GM19025 (cell line): ENCODE measurements around the gene GLP1R.
A peak's percentile ranks its signal among the peaks of the same experiment; 100 is the strongest.

ENCODE experiments used
- ATAC-seq: cut with Tn5 transposase; IDR thresholded peaks from one replicate; pipeline ENCODE4 v1.9.1; 2021; ENCODE audit warnings: mild to moderate bottlenecking, low read depth, moderate library complexity; ENCODE audit not compliant: unreplicated experiment

GLP1R gene

DNA sequence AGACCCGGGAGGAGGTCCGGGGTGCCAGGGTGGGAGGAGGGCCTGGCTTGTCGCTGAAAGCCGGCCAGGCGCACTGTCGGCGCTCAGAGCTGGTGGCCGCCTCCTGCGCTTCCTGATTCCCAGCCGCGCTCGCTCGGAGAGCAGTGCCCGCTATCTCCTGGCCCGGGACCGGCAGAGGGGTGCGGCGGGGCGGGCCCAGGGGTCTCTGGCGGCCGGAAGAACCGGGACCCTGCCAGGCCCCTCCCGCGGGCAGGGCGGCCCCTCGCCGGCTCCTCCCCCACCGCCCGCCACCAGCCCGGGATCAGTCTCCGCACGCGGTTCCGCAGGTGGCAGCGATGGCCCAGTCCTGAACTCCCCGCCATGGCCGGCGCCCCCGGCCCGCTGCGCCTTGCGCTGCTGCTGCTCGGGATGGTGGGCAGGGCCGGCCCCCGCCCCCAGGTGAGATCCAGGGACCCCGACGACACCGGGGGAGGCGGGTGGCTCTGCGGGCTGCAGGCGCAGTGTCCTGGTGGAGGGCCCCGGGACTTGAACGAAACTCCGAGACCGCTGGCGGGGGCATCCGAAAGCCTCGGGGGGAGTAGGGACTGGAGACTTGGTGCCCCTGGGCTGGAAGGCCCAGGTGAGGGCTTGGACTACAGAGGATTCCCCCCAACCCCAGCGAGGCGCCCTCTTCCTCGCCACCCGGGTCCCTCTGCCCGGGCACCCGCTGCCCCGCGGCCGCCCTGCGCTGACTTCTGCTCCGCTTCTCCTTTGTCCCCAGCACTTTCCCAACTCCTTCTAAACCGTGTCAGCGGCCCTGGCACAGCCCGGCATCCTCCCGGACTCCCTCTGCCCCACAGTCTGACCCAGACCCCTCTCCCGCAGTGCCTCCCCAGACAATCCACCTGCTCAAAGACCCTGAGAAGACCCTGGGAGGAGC, at the start of gene GLP1R:
GLP1R (plus strand) TSS at position 301 of the 919 bp plus-strand sequence; CDS start at position 361, 60 bp downstream.
- no peak for ATAC-seq

DNA sequence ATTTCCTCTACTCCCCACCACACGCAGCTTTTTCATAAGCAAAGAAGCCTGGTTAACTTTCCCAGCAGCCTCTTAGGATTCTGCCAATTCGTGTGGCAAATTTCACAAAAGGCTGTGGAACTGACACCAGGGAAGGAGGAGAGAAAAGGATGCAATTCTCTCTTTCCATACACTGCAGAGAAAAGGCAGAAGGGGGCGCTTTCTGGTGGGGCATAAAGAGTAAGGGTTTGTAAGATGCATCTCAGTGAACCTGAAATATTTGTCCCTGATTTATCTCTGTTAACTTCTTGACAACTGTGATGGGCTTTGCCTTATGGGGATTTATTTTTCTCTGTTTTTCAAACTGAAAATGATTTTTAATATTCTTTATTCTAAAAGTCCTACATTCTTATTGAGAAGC, 45.5 kb upstream of the GLP1R start:
- no peak for ATAC-seq

DNA sequence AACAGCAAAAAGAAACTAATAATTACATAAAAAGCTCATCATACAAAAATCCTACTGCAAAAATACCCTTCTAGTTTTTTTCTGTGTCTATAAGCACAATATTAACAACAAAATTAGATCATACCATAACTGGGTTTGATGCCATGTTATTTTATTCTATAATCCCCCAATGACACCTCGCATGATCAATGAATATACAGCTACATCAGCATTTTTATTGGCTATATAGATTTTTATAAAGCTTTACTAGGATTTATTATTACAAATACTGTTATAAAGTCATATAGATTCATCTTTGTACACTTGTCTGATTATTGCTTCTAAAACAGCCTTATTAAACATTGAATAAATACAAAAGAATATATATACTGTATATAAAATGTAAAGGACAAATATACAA, 45.1 kb upstream of the GLP1R start:
- no peak for ATAC-seq

DNA sequence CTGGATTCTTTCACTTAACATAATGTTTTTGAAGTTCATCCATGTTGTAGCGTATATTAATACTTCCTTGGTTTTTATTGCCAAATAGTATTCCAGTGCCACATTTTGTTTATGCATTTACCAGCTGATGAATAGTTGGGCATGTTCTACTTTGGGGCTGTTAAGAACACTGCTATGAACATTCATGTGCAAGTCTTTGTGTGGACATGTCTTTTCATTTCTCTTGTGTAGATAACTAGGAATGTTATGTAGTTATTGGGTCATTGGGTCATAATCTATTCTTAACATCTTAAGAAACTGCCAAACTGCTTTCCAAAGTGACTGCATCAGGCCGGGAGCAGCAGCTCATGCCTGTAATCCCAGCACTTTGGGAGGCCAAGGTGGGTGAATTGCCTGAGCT, 43.8 kb upstream of the GLP1R start:
- no peak for ATAC-seq

DNA sequence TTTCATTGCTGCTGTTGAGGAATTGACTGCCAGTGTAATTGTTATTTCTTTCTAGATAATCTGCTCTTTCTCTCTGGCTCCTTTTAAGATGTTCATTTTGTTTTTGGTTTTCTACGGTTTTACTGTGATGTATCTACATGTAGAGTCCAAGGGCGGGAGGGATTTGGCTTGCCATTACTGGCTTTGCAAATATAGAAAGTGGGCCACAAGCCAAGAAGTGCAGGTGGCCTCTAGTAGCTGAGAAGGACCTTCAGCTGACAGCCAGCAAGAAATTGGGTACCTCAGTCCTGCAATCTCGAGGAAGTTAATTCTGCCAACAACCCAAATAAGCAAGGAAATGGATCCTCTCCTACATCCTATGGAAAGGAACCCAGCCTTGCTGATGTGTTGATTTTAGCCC, 42.8 kb upstream of the GLP1R start:
- ATAC-seq = no peak

DNA sequence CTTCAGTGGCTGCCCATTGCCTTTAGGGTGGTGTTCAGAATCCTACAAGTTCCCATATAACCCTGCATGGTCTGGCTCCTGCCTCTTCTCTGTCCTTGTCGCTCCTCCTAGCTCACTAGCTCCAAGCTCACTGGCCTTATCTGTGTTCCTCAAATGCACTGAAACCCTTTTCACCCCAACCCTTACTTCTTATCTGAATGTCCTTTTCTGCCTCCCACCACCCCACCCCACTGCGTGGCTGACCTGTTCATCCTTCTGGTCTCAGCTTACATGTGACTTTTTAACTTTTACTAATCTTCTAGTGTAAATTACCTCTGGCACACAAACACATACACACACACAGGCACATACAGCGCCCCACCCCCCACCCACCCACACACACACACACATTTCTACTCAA, 41.0 kb upstream of the GLP1R start:
- no peak for ATAC-seq

DNA sequence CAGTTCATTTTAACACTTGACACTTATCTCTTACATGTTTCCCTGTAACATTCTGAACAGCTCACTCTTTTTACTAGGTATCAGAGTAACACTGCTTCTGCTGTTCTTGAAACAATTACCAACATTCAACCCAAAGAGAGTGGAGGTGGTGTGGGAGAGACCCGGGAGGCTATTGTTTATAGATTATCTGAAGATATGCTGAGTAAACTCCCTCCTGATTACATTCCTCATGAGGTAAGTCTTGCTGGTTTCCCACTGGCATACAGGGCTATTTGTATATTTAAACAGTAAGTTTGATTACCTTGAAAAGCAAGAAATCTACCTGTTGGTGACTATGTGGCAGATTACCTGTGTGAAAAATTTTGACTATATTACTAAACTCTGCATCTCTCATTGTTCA, 39.8 kb upstream of the GLP1R start:
- ATAC-seq = no peak

DNA sequence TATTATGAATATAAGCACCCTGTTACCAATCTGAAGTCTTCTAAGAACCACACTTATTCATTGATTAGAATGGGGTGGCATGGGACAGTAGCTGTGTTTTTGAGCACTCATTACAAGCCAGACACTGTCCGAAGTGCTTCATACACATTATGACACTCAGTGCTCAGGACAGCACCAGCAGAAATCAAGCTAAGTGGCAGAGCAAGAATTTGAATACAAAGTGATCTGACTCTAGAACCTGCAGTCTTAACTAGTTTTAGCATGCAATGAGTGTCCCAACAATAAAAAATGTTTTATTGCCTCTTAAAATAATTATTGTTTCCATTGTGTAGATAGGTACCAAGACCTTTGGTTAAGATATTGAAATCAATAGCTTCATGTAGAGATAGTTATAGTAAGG, 39.1 kb upstream of the GLP1R start:
- no peak for ATAC-seq

DNA sequence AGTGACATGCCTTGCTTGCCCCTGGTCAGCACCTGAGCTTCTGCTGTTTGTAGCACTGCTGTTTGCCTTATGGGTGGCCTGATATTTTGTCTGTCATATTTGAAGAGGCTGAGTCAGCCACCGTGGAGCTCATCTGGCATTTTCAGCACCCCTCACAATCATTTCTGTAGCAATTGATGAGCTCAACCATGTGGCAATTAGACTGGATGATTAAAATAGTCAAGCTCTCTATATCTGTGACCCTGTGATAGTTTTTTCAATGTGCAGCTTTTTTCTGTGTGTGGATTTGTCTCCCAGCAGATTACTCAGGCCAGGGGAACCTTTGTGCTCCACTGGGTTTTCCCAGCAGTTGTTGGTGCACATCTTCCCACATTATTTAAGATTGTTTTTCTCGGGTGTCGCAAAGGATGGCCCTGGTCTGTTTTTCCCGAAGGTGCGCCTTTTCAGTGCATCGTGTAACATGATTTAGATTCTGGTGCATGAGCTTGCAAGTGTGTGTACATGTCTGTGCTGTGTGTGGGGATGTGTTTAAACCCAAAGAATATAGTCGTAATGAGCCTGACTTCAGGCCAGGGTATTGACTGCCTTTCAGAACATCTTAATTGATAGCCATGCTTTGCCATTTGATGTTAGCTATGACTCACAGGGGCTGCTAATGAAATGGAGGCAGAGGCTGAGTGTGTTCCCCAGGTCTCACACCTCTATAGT, 31.6 kb upstream of the GLP1R start:
- ATAC-seq = no peak

DNA sequence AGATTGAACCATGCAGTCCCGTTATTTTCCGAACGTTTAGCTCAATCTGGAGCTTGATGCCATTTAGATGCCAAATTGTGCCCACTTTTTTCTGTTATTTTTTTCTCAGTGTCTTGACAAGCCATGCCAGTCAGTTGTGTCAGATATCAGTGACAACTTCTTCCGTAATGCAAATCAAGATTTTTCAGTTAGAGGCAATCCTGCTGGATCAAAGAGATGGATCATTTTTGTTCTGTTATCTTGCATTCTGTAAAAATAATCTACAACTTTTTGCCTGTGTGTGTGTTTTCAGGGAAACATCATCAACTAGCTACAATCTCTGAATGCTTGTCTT, 31.1 kb upstream of the GLP1R start:
- ATAC-seq = no peak

DNA sequence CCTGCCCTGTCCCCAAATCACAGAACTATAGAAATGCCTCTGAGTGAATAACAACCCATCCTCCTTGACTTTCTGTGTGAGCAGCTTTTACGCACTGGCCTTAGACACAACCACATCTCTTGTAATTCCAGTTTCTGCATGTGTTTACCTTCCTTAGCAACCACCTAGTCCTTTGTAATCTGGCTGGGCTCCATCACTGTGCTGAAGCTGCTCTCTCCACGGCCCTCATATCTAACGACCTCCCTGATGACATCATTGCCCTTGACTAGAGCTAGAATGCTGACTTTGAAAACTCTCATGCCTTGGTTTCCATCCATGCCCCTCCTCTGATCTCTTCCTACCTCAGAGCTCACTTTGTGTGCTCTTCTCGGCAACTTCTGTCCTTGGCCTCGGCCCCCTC, 30.5 kb upstream of the GLP1R start:
- ATAC-seq = no peak

DNA sequence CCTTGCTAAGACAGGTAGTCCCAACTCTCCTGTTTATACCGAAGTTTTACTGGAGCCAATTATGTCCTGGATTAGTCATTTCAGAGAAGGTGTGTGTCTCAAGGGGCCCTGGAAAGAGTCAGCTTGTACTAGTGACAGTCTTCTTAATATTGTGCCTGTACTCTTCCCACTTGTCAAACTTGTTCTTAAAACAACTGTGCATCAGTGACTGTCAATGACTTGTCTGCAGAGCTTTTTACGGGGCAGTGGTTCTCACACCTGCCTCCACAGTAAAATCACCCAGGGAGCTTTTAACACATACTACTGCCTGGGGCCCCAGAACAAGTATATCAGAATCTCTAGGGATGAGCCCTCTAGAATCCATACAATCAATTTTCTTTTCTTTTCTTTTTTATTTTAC, 28.4 kb upstream of the GLP1R start:
- ATAC-seq = no peak

DNA sequence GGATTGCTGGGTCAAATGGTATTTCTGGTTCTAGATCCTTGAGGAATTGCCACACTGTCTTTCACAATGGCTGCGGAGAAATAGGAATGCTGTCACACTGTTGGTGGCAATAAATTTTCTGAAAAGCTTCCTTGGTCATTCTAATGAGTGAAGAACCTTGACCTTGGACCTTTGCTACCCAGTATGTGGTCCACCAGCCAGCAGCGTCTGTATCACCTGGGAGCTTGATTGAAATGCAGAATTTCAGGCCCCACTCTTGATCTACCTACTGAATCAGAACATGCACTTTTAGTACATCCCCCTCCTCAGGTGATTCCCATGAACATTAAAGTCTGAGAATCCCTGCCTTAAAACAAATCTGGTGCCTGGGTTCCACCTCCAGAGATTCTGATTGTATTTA, 27.5 kb upstream of the GLP1R start:
- ATAC-seq = no peak

DNA sequence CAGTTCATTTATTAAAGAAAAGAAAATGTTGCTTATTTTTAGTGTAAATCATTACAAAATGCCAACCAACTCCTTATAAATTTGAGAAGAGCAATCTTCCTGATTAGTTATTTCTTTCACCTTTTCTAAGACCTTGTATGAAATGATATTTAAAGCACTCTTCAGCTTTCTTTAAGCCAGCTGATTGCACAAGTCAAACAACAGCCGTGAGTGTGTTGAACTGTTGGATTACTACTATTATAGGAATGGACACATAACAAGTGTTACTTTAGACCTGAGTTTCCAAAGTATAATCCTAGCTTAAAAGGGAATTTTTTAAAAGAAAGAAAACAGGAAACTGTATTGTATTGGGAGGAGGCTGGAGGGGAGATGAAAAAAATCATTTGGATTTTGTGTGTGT, 26.8 kb upstream of the GLP1R start:
- no peak for ATAC-seq

DNA sequence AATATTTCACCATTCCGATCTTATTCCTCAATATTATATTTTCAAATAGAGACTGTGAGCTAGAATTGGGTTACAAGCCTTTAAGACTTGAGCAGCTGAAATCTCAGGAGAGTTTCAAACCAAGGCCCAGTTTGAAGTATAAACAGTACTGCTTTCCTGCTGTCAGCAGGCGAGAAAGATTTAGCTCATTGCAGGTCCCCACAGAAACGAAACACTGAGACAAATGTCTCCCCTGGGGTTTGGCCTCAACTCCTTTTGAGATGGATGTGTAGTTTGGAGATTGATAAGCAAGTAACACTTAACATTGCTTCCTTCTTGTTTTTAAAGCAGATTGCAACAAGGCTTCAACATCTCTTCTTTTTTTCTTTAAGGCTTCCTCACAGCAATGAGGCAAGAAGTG, 22.4 kb upstream of the GLP1R start:
- ATAC-seq = no peak

DNA sequence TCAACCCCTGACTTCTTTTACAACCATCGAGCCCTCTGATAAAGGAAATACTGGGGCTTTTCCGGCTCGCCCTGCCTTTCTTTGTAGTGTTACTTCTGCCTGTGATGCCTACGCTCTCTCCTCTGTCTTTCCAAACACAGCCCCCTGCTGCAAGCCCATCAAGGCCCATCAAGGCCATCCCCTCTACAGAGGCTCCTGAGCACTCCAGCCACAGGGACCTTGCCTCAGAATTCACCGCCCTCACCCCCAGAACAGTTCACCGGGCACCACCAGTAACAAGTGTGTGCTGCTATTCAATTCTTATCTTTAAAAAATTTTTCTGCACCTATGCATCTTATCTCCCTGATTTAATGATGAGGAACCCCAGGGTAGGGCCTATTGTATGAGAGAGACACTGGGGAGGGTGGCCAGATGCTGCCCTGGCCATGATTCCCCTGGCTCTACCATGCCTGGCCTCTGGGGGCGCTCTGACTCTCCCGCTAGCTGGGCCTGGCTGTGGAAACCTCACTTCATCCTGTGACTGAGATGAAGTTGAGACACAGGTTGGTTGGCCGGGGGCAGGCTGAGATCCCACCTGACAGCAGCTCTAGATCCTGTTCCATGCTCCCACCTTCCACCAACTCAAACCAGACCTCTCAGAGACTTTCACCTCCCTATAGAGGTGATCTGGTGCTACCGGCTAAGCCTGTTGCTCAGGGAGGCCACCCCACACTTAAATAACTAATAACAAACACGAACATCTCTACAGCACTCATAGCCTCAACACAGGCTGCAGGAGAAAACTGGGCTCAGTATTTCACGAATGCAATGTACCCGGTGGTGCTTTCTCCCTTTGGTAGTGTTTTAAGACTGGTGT, 19.2 kb upstream of the GLP1R start:
- peak; percentile 46 for ATAC-seq

DNA sequence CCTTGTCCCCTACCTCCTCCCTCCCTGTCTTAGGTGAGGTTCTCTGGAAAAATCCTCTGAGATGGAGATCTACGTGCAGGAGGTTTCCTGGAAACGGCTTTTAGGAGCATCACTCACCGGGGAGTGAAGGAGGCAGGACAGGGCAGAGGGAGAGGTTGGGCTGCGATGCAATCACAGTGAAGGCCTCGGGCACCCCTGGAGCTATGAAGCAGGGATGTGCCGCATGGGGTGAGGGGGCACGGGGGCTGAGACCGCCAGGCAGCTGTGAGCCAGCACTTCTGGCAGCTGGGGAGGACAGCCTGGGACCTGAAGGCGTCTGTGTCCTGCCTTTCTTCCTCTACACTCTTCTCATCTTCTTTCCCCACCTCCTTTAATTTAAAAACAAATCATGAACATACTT, 12.9 kb upstream of the GLP1R start:
- ATAC-seq = no peak

DNA sequence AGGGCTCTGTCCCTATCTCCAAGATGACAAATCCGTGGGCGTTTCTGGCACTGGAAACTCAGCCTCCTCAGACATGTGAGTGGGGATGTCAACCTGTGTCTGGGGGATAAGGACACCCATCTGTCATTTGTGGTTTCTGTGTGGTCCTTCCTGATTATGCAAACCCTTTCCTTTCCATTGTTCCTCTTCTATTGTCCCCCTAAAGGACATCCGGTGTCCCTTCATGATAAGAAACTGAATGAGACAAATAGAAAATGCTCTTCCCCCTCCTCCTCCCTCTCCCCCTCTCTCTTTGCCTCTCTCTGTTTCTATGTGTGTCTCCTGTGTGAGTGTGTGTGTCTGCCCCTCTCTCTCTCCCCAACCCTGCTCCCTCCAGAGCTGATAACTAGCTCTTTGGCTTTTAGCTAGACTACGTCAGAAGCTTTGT, 11.5 kb upstream of the GLP1R start:
- ATAC-seq = no peak

DNA sequence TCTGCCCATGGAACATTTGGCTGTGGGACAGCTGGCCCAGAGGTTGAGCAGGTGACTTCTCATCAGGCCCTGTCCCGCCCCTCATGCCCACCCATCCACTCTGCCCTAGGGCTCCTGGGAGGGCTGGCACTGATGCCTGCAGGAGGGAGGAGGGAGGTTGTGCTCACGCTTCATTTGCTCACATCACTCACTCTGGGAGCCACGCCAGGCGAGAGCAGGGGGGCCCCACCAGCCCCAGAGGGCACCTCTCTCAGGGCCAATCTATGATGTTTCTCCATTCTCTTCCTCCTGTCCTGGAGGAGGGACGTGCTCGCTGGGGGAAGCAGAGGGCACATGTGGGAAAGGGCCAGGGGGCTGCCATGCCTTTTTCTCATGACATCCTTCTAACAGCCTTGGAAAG, 10.9 kb upstream of the GLP1R start:
- no peak for ATAC-seq

DNA sequence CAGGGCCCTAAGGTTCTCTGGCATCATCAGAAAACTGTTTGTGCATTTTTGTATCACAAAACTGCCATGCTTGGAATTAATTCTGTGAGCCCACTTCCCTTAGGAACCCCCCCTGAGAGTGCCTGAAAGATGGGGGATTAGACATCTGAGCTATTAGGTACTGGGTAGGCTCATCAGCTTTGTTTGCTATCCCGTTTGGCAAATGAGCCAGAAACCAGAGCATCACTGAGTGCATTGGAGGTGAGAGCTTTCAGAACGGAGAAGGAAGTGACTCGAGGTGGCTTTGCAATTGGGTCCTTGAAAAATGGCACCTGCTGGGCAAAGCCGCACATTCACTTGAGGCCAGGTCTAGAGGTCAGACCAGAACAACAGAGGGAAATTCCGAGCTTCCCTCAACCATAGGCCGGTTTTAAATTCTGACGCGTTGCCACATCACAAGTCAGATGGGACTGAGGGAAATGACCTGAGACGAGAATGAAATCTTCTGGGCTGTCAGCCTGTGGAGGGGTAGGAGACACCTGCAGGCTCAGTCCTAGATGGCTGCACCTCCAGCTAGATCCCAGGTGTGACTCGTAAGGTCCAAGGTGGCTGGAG, 8.4 kb upstream of the GLP1R start:
- ATAC-seq = no peak

DNA sequence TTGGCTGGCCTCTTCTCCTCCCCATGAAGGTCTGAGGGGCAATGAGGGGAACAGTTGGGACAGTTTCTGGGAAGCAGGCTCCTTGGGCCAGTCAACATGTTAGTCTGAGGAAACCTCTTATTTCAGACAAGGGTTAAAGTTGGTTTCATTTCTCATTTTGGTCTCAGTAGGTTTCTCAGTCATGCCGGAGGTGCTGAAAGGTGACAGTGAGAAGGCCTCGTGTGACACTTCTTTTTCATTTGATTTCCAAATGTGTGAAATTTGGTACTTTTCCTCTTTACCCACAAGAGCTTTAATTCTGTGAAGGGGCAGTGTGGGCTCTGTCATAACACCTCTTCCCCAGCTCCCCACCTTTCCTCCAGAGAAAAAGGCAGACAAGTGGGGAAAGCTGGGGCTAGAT, 7.5 kb upstream of the GLP1R start:
- ATAC-seq = no peak
